ENCODE results near the gene VPS13D. TPM values are rescaled to one million over a fixed set of nuclear protein-coding genes. Genes with fewer than 3 reads are reported as not detected.

Gene VPS13D
- total RNA-seq, 1 donor from 2014 or later: 77.8 TPM

GRCh38 chr1:12461754-12462153 lies 231.9 kb downstream of the VPS13D start:
- no peak overlapping the region for H3K4me3 Mint-ChIP-seq
- H3K4me1 Mint-ChIP-seq: peaks cover 65% of the 10 kb centered on the region

GRCh38 chr1:12462586-12462985 lies 232.8 kb downstream of the VPS13D start:
- Mint-ChIP-seq H3K4me1 (peaks cover 62% of the 10 kb centered on the region), H3K4me3 (no peak overlapping the region), H3K9me3 (peaks cover 3% of the 10 kb centered on the region), H3K36me3 (peaks cover 20% of the 10 kb centered on the region), H3K27ac (peak overlapping the region; percentile 98), H3K27me3 (ENCODE audit: low read depth) (no peaks in the 10 kb centered on the region)
- DNase-seq (ENCODE audit: low spot score in 2 of 2, unreplicated experiment in 2 of 2): no peak
- TF ChIP-seq CTCF (IDR thresholded peaks at IDR 0.05; ENCODE audit: unreplicated experiment): no peak

More at GRCh38 chr1:12461754-12462153, 231.9 kb downstream of the VPS13D start:
- no peak for TF ChIP-seq CTCF (IDR thresholded peaks at IDR 0.05; ENCODE audit: unreplicated experiment)
- H3K27me3 Mint-ChIP-seq (ENCODE audit: low read depth): no peaks in the 10 kb centered on the region
- H3K27ac Mint-ChIP-seq: peak overlapping the region; percentile 98
- no peaks in the 10 kb centered on the region for H3K9me3 Mint-ChIP-seq
- peaks cover 16% of the 10 kb centered on the region for H3K36me3 Mint-ChIP-seq
- no peak for DNase-seq (ENCODE audit: low spot score in 2 of 2, unreplicated experiment in 2 of 2)

GRCh38 chr1:12464045-12464461 lies 234.2 kb downstream of the VPS13D start:
- no peak for DNase-seq (ENCODE audit: low spot score in 2 of 2, unreplicated experiment in 2 of 2)
- H3K9me3 Mint-ChIP-seq: peaks cover 4% of the 10 kb centered on the region
- peaks cover 72% of the 10 kb centered on the region for H3K4me1 Mint-ChIP-seq
- TF ChIP-seq CTCF (IDR thresholded peaks at IDR 0.05; ENCODE audit: unreplicated experiment): no peak
- no peaks in the 10 kb centered on the region for H3K27me3 Mint-ChIP-seq (ENCODE audit: low read depth)
- H3K4me3 Mint-ChIP-seq: no peak overlapping the region
- H3K27ac Mint-ChIP-seq: peak overlapping the region; percentile 98
- H3K36me3 Mint-ChIP-seq: peaks cover 18% of the 10 kb centered on the region

- peak overlapping the region; percentile 98 for H3K27ac Mint-ChIP-seq
These were observed 234.8 kb downstream of the VPS13D start for GRCh38 chr1:12464598-12465056.

GRCh38 chr1:12465126-12465525 lies 235.3 kb downstream of the VPS13D start:
- H3K9me3 Mint-ChIP-seq: peaks cover 4% of the 10 kb centered on the region
- no peaks in the 10 kb centered on the region for H3K27me3 Mint-ChIP-seq (ENCODE audit: low read depth)
- peak overlapping the region; percentile 98 for H3K27ac Mint-ChIP-seq
- H3K4me1 Mint-ChIP-seq: peaks cover 79% of the 10 kb centered on the region
- no peak for DNase-seq (ENCODE audit: low spot score in 2 of 2, unreplicated experiment in 2 of 2)
- TF ChIP-seq CTCF (IDR thresholded peaks at IDR 0.05; ENCODE audit: unreplicated experiment): no peak
- H3K36me3 Mint-ChIP-seq: peaks cover 13% of the 10 kb centered on the region
- H3K4me3 Mint-ChIP-seq: no peak overlapping the region

More at GRCh38 chr1:12464598-12465056, 234.8 kb downstream of the VPS13D start:
- Mint-ChIP-seq H3K4me3 (no peak overlapping the region), H3K9me3 (peaks cover 4% of the 10 kb centered on the region), H3K36me3 (peaks cover 15% of the 10 kb centered on the region), H3K27me3 (ENCODE audit: low read depth) (no peaks in the 10 kb centered on the region), H3K4me1 (peaks cover 77% of the 10 kb centered on the region)
- no peak for TF ChIP-seq CTCF (IDR thresholded peaks at IDR 0.05; ENCODE audit: unreplicated experiment)
- DNase-seq (ENCODE audit: low spot score in 2 of 2, unreplicated experiment in 2 of 2): no peak

GRCh38 chr1:12466816-12467215 lies 237.0 kb downstream of the VPS13D start:
- H3K27ac Mint-ChIP-seq: peak overlapping the region; percentile 69
- H3K9me3 Mint-ChIP-seq: peaks cover 4% of the 10 kb centered on the region
- no peak overlapping the region for H3K4me3 Mint-ChIP-seq
- no peaks in the 10 kb centered on the region for H3K27me3 Mint-ChIP-seq (ENCODE audit: low read depth)
- peaks cover 80% of the 10 kb centered on the region for H3K4me1 Mint-ChIP-seq
- TF ChIP-seq CTCF (IDR thresholded peaks at IDR 0.05; ENCODE audit: unreplicated experiment): no peak
- DNase-seq (ENCODE audit: low spot score in 2 of 2, unreplicated experiment in 2 of 2): no peak
- peaks cover 13% of the 10 kb centered on the region for H3K36me3 Mint-ChIP-seq

Data from mesothelial cell of epicardium (in vitro differentiated cells).